K562 (cell line): ENCODE data around the gene USP31. TPM values are rescaled to one million over a fixed set of nuclear protein-coding genes. Genes with fewer than 3 reads are reported as not detected.

Experiments
- ATAC-seq: fragments of 200-7000 bp; cut with Tn5 transposase; 3 replicates; pipeline ENCODE4 v1.9.1; 2020; ENCODE audit warnings: moderate library complexity
- BruUV-seq: library from RNA; stranded (reverse); fragments of 400-500 nt; replicated peaks from 2 replicates; lab custom pipeline; 2021; lab: Mats Ljungman, UMichigan
- CTCF ChIA-PET: fragments of 300-600 bp; formaldehyde crosslinking; extraction: SDS; loops from one replicate; lab custom pipeline; 2021; ENCODE audit warnings: low intra/inter-chr PET ratio; lab: Yijun Ruan, JAX
- POLR2A ChIA-PET: fragments of 300-600, 350-650 bp; sonication (Branson Sonifier 250); formaldehyde crosslinking; extraction: SDS; loops from one replicate; lab custom pipeline; 2021; ENCODE audit warnings: antibody characterized with exemption, inconsistent platforms; lab: Yijun Ruan, JAX
- DNase-seq, 4 experiments: peaks; one replicate each; pipeline versions ENCODE4 v3.0.0 to v3.0.0-alpha.2; 2011 to 2018; ENCODE audit warnings: low spot score in 3 of 4, mixed read lengths in 3 of 4; ENCODE audit errors: extremely low read depth in 1 of 4
- FAIRE-seq: peaks from 2 replicates; lab custom pipeline; 2011; peaks lifted over from hg19 to GRCh38; lab: Jason Lieb, UNC
- H2AFZ ChIP-seq: 2 replicates; pipeline ENCODE4 v1.6.0; 2011; ENCODE audit warnings: low read depth, low read length, control low read depth, inconsistent platforms
- H3K27ac ChIP-seq: fragments of 200-600 bp; 3 replicates; pipeline ENCODE4 v1.8.0; 2011; ENCODE audit warnings: low read depth, mild to moderate bottlenecking, control low read depth, inconsistent platforms, low read length, moderate library complexity, mixed read lengths; ENCODE audit errors: extremely low read depth
- H3K27me3 ChIP-seq, 2 experiments: fragments of 300-600 bp in 1 of 2; 2 replicates in 1 of 2; 3 replicates in 1 of 2; pipeline versions ENCODE4 v1.6.0 to v1.8.0; 2011; ENCODE audit warnings: inconsistent platforms in 2 of 2, low read length in 2 of 2, mild to moderate bottlenecking in 1 of 2, mixed read lengths in 1 of 2, moderate library complexity in 1 of 2; ENCODE audit not compliant: control insufficient read depth in 2 of 2, insufficient read depth in 2 of 2
- H3K36me3 ChIP-seq: fragments of 300-600 bp; 3 replicates; pipeline ENCODE4 v1.8.0; 2011; ENCODE audit warnings: mild to moderate bottlenecking, low read length, inconsistent platforms; ENCODE audit not compliant: control insufficient read depth, insufficient read depth
- H3K4me1 ChIP-seq, 2 experiments: fragments of 200-600 bp in 1 of 2; replicated peaks in 1 of 2; 2 replicates in 1 of 2; 3 replicates in 1 of 2; pipeline versions ENCODE4 v1.5.1 to v1.8.0; 2011; ENCODE audit warnings: inconsistent platforms in 2 of 2, low read length in 2 of 2, mild to moderate bottlenecking in 1 of 2, mixed read lengths in 1 of 2, moderate library complexity in 1 of 2; ENCODE audit not compliant: control insufficient read depth in 2 of 2, insufficient read depth in 2 of 2
- H3K4me2 ChIP-seq: 2 replicates; pipeline ENCODE4 v1.6.1; 2011; ENCODE audit warnings: low read length, control low read depth, inconsistent platforms, mixed read lengths; ENCODE audit not compliant: insufficient read depth
- H3K4me3 ChIP-seq: fragments of 200-600 bp; sonication (generic), shearing (Covaris generic); 2 replicates; pipeline ENCODE4 v1.5.1; 2016; ENCODE audit warnings: control low read depth, inconsistent platforms
- H3K79me2 ChIP-seq: fragments of 200-600 bp; 3 replicates; pipeline ENCODE4 v1.8.0; 2011; ENCODE audit warnings: low read length, inconsistent platforms; ENCODE audit not compliant: control insufficient read depth, insufficient read depth
- H3K9ac ChIP-seq, 2 experiments: 2 replicates each; pipeline versions ENCODE4 v1.6.0 to v1.6.1; 2011; ENCODE audit warnings: low read depth in 2 of 2, low read length in 2 of 2, control low read depth in 1 of 2, inconsistent platforms in 1 of 2, mild to moderate bottlenecking in 1 of 2, mixed read lengths in 1 of 2; ENCODE audit not compliant: insufficient read depth in 1 of 2
- H3K9me1 ChIP-seq: one replicate; pipeline ENCODE4 v1.6.0; 2011; ENCODE audit warnings: inconsistent platforms, mild to moderate bottlenecking, low read length, moderate library complexity; ENCODE audit not compliant: control insufficient read depth, insufficient read depth
- H3K9me3 ChIP-seq: replicated peaks from 2 replicates; pipeline ENCODE4 v1.5.1; 2011; ENCODE audit warnings: low read depth, low read length, inconsistent platforms; ENCODE audit not compliant: control insufficient read depth, insufficient read depth
- H4K20me1 ChIP-seq: replicated peaks from 2 replicates; pipeline ENCODE4 v1.6.1; 2011; ENCODE audit warnings: low read length, inconsistent platforms, mixed read lengths; ENCODE audit not compliant: control insufficient read depth, insufficient read depth
- ZBTB33 ChIP-seq: sonication (generic); formaldehyde crosslinking; IDR thresholded peaks from 2 replicates; pipeline ENCODE4 v1.8.1; 2023; ENCODE audit warnings: mild to moderate bottlenecking, missing genetic modification reagents
- ZEB2 ChIP-seq: fragments of 450-650 bp; IDR thresholded peaks from 2 replicates; pipeline ENCODE4 v1.6.1; 2016
- WGBS: fragments of 100-300 bp; shearing (Covaris generic); methylation state at CpG from one replicate; pipeline ENCODE4 v1.1.6; 2016; ENCODE audit warnings: low coverage, mixed read lengths; ENCODE audit not compliant: insufficient coverage; ENCODE audit errors: missing lambda C conversion rate; 5-methylcytosine and 5-hydroxymethylcytosine counted together
- in situ Hi-C: fragments of 300-500 bp; cut with MboI; formaldehyde crosslinking; loops from 4 replicates; pipeline ENCODE4 v1.15.0; 2018; ENCODE audit warnings: inconsistent platforms, mixed read lengths
- intact Hi-C: fragments of 100-400 bp; cut with micrococcal nuclease; formaldehyde crosslinking; loops from 2 replicates; pipeline ENCODE4 v1.14.2; 2022
- polyA plus RNA-seq, 8 experiments: library from polyadenylated mRNA; depleted of rRNA in 4 of 8; stranded (reverse) in 5 of 8; unstranded in 3 of 8; fragments of >200 nt; fragmentation: Nextera tagmentation in 2 of 8; fragmentation: Illumina TruSeq in 1 of 8; extraction: Ambion mirVana in 2 of 8; extraction: Trizol in 1 of 8; gene quantifications; 2 replicates each; pipeline versions ENCODE4 v1.2.1 to v1.2.3, GENCODE V29; 2011 to 2014; ENCODE audit warnings: inconsistent platforms in 1 of 8, missing spikeins in 1 of 8
- total RNA-seq, 7 experiments: library from RNA; depleted of rRNA in 6 of 7; stranded (reverse); fragments of >200 nt in 6 of 7; fragmentation: Illumina TruSeq in 2 of 7; extraction: Trizol in 2 of 7; gene quantifications; 2 replicates each; pipeline versions ENCODE4 v1.2.1 to v1.2.3, GENCODE V29; 2011 to 2021; ENCODE audit warnings: low replicate concordance in 1 of 7

The USP31 gene
- total and polyA plus RNA-seq, 9 of the 15 experiments (the other 6 are each of a cell fraction or from before 2014, with no cell fraction given) = 0.56 to 4.9 (median 2.9) TPM

- no peak within 1 kb of the TSS; a peak in 1 of 4 replicates for H3K9ac ChIP-seq
- 49% methylated on average over 60 of the region's 71 CpGs for WGBS
- peaks cover 3% of the 10 kb centered on the region; the same call in 1 of the 2 replicates for H4K20me1 ChIP-seq
- ATAC-seq (no peak; the same call in 2 of the 3 replicates), DNase-seq (no peak), FAIRE-seq (no peak)
- H3K4me1 ChIP-seq = peaks cover 0 to 13% of the 10 kb centered on the region in 2 experiments; a peak in 2 of 5 replicates
- H3K9me3 ChIP-seq = no peaks in the 10 kb centered on the region
- peaks cover 20 to 30% of the 10 kb centered on the region in 2 experiments; a peak in 4 of 5 replicates for H3K27me3 ChIP-seq
- no TSS peak for BruUV-seq
- no peak within 1 kb of the TSS; the same call in 1 of the 2 replicates for H2AFZ ChIP-seq
- ChIA-PET POLR2A (interaction anchor here (0.6 to 1.3 kb wide), 4 partner anchors 8 to 149 kb away, joined by 3 to 4 read pairs (median 3); no protein-coding TSS in a partner anchor), CTCF (interaction anchor here (1.1 to 2.3 kb wide), 2 partner anchors 252 to 374 kb away, joined by 4 to 21 read pairs; partner anchors contain the start of genes EARS2 and UBFD1)
- H3K36me3 ChIP-seq = no peaks in the 10 kb centered on the region
- H3K4me2 ChIP-seq = no peak within 1 kb of the TSS
- H3K79me2 ChIP-seq = no peaks in the 10 kb centered on the region
- in situ Hi-C loops (loop anchor here (10.0 kb wide), 1 partner anchor 252 kb away; no protein-coding TSS in a partner anchor), intact Hi-C loops (loop anchor here (1.0 kb wide), 1 partner anchor 251 kb away; no protein-coding TSS in a partner anchor)
- TF ChIP-seq ZEB2 (0 out of 2 replicates have a peak, but pooled peaks have one; percentile 1), ZBTB33 (no peak)
- no peak within 1 kb of the TSS for H3K27ac ChIP-seq
- no peaks in the 10 kb centered on the region for H3K9me1 ChIP-seq
- no peak within 1 kb of the TSS for H3K4me3 ChIP-seq
Measured at GRCh38 chr16:23182679-23183542, 33.7 kb upstream of the USP31 start, which contains the start of gene SCNN1G. Gene SCNN1G, plus strand, starts transcription at chr16:23182745. Its CDS starts 3,527 bp downstream, at chr16:23186272.
